Activated CD8-positive, alpha-beta memory T cell treated with anti-CD3 and anti-CD28 coated beads, Interleukin-2, amount 50 U/mL, for 48 hours (primary cell): ENCODE measurements around the gene ALDH6A1.
"Not testable (repeated sequence)": the region's sequence is repeated elsewhere in the genome, so short reads cannot be mapped to it uniquely, and the experiment has no call there.

Experiments
- DNase-seq: peaks from one replicate; pipeline ENCODE4 v3.0.0-alpha.2; 2020

The ALDH6A1 gene

GRCh38 chr14:74084277-74085046 lies at the start of gene ALDH6A1, which contains the start of gene LIN52:
ALDH6A1 (minus strand) TSS chr14:74084453; CDS start chr14:74084394, 59 bp downstream.
LIN52 (plus strand) TSS chr14:74084956; CDS start chr14:74084975, 19 bp downstream.
- DNase-seq, result peak; percentile 99

DNA sequence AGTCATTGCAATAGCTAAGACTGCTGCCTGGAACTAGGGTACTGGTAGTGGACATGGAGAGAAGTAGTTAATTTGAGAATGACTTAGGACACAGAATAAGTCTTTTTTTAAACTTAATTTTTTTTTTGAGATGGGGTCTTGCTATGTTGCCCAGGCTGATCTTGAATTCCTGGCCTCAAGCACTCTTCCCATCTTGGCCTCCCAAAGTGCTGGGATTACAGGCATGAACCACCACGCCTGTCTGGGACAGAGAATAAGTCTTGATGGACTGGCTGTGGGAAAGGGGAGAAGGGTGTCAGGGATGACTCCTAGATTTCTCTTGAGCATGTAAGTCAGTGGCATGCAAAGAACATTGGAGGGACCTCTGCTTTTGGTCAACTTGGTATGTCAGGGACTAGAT lies 43.4 kb upstream of the ALDH6A1 start:
- no peak for DNase-seq

DNA sequence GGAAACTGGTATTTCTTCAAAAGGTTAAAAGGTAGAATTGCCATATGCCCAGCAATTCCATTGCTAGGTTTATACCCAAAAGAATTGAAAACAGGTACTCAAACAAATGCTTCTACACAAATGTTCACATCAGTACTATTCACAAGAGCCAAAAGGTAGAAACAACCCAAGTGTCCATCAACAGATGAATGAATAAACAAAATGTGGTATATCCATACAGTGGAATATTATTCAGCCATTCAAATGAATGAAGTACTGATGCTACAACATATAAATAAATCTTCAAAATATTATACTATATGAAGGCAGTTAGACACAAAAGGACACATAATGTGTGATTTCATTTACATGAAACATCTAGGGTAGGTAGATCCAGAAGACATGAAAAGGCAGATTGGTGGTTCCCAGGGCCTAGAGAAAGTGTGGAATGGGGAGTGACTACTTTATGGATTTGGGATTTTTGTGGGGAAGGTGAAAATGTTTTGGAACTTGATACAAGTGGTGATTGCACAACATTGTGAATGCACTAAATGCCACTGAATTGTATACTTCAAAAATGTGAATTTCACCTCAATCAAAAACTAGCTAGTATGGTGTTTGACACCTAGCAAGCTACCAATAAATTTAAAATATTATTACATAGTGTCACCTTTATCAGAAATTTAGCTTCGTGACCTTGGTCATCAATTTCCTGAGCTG lies 42.2 kb upstream of the ALDH6A1 start:
- no peak for DNase-seq

DNA sequence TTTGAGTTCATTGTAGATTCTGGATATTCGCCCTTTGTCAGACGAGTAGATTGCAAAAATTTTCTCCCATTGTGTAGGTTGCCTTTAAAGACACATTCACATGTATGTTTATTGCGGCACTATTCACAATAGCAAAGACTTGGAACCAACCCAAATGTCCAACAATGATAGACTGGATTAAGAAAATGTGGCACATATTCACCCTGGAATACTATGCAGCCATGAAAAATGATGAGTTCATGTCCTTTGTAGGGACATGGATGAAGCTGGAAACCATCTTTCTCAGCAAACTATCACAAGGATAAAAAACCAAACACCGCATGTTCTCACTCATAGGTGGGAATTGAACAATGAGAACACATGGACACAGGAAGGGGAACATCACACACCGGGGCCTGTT lies 41.2 kb upstream of the ALDH6A1 start:
- DNase-seq, result not testable (repeated sequence)

DNA sequence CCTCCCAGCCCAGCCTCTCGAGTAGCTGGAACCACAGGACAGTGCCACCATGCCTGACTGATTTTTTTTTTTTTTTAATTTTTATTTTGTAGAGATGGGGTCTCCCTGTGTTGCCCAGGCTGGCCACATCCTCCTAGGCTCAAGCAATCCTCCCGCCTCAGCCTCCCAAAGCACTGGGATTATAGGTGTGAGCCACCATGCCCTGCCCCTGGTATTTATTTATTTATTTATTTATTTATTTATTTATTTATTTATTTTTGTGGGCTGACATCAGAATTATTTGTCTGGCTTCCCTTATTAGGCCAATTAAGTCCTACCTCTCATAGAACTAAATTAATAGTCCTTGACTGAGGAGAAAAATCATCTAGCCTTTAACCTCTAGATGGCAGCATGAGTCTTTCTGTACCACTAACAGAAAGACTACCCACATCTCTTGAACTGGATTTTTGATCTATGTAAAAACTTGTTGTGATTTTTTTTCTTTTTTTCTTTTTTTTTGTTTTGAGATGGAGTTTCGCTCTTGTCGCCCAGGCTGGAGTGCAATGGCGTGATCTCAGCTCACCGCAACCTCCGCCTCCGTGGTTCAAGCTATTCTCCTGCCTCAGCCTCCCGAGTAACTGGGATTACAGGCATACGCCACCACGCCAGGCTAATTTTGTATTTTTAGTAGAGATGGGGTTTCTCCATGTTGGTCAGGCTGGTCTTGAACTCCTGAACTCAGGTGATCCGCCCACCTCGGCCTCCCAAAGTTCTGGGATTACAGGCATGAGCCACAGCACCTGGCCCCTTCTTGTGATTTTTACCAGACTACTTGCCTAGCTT lies 27.4 kb upstream of the ALDH6A1 start:
- not testable (repeated sequence) for DNase-seq

GRCh38 chr14:74109369-74109768 lies 25.1 kb upstream of the ALDH6A1 start:
- no peak for DNase-seq

GRCh38 chr14:74105381-74105780 lies 21.1 kb upstream of the ALDH6A1 start:
- no peak for DNase-seq

DNA sequence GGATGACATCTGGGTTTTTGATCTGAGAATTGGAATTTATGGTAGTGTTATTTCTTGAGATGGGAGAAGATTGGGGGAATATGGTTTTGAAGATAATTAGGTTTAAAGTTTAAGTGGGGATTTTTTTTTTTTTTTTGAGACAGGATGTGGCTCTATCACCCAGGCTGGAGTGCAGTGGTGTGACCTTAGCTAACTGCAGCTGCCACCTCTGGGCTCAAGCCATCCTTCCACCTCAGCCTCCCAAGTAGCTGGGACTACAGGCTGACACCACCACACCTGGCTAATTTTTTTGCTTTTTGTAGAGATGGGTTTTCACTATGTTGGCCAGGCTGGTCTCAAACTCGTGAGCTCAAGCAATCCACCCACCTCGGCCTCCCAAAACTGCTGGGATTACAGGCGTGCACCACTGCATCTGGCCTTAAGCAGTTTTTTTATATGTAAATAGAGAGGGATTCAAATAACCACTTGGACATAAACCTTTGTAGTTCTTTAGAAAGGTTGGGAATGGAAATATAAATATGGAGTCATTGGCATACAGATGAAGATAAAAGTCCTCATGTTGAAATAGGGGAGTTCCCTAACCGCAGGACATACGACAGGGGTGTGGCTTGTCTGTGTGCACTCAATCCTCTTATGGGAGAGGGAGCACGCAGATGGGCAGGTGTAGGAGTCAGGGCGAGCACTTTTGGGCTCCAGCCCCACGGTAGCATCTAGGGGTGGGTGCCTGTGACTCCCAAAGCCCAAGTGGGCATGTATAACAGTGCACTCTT lies 5.2 kb upstream of the ALDH6A1 start:
- DNase-seq, result no peak

GRCh38 chr14:74085828-74086227 lies 1.6 kb upstream of the ALDH6A1 start:
- no peak for DNase-seq

GRCh38 chr14:74085047-74085637 lies 889 bp upstream of the ALDH6A1 start:
- DNase-seq, result peak; percentile 68

DNA sequence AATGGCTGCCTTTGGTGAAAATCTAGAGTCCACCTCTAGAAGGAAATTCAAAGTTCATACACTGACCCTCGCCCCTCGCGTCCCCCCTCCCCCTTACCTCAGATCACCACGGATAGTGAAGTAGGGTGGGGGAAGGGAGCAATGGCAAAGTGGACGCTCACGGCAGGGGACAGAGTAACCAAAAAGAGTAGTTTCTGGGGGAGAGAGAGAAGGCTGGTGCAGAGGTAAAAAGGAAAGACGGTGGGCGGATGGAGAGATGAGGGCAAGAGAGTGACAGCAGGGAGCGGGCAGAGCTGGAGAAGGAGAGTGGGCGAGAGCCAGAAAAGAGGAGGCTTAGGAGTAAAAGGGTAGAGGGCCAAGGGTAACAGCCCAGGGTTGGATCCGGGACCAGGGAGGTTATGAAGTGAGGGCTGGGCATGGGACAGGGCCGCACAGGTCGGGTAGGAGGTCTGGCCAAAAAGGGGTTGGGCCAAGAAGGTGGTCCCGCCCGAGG lies 423 bp downstream of the ALDH6A1 start:
- no peak for DNase-seq

DNA sequence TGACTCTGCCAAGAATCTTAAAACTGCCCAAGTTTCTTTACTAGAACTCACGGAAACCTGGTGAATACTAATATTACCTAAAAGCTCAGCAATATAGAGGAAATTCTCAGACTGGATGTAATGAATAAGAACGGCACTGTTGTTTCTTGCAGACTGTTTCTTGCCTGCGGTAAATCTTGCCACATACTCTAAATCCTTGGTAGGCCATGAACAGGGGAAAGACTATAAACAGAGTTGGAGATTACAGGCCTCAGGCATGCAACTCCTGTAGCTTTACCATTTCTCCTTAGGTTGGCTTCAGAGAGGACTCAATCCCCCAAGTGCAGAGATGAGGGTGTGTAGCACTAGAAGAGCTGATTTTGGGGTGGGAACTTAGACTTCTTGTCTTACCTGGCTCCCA lies 1.1 kb downstream of the ALDH6A1 start:
- DNase-seq, result no peak

DNA sequence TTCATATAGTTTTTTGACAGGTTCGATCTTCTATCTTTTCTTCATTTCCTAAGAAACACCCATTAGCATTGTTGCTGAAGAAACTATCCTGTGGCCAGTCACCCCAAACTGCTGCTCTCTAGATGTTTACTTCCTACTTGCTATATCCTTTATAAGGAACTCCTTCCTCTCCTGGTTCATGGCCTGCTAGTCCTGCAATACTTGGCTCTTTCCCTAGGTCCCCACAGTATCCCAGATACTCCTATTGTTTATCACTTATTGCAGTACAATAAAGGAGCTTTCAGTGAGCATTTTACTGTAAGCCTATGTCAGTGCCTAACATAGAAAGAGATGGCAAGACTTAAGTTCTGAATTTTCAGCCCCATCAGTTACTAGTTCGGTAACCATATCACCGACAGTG lies 2.8 kb downstream of the ALDH6A1 start:
- DNase-seq, result no peak

DNA sequence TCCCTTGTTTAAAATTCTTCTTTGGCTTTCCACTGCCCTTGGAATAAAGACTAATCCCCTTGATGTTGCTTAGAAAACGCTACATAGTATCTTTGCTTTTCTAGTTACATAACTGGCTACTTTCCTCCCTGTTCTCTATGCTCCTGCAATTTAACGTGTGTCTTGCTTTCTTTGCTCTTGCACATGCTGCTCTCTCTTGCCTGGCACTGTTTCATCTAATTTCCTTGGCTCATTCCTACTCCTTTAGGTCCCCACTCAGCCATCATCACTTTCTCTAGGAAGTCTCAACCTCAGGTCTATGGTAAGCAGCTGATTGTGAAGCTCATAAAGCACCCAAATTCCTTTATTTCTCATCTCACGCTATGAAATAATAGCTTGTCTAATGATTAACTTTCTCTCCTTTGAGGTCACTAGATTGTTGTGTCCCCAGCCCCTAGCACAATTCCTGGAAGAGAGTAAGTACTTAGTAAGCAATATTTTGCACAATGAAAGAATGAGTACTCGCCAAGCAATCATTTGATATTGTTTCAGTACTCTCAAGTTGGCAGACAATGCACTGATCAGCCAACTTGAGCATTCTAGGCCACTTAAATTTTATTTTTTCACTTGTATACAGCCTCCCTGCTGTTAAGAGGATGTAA lies 3.3 kb downstream of the ALDH6A1 start:
- DNase-seq, result no peak

GRCh38 chr14:74077401-74077800 lies 6.9 kb downstream of the ALDH6A1 start:
- no peak for DNase-seq

GRCh38 chr14:74065746-74066575 lies 18.3 kb downstream of the ALDH6A1 start:
- DNase-seq, result no peak

DNA sequence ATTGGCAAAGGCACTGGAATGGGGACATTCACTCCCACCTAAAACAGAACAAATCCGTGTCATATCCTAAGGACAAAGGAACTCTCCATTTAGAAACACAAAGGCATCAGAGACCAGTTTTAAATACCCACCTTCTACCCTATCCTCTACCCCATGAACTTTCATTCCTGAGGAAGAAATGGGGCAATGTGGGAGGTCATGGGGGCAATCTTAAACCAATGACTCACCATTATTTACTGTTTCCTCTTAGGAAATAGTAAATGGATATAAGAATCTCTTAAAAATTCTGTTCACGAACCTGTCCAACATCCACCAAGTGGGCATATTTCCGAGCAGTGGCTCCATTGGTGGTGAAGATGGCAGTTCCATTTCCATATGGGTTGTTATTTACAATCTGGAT lies 19.4 kb downstream of the ALDH6A1 start:
- DNase-seq, result no peak

DNA sequence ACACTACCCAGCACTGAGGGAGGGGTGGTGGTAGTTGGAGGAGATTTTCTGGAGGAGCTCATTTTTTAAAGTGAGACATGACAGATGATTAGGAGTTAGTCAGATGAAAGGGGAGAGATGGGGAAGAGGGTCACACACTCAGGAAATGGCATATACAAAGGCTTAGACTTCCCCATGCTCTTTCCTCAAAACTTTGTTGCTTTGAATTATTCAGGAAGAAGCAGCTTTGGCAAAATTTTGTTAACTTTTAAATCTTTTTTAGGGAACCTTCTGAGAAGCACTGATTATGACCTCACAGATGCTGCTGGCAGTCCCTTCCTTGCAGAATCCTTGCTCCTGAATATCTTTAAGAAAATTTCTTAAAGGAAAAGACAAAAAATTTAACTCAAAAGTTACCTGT lies 19.8 kb downstream of the ALDH6A1 start:
- DNase-seq, result no peak

DNA sequence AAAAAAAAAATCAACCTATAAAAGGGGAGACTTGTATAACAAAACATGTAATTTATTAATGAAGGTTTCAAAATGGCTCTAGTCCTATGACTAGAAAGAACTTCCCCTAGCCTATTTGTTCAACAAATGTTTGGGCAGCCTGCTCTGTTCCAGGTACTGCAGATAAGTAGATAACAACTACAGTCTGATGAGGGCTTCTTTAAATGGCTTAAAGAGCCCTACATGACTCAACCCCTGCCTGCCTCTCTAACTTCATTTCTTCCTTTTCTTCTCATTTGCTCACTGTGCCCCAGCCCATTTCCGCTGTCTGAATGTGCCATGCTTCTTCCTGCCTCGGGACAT lies 21.5 kb downstream of the ALDH6A1 start:
- DNase-seq, result no peak

DNA sequence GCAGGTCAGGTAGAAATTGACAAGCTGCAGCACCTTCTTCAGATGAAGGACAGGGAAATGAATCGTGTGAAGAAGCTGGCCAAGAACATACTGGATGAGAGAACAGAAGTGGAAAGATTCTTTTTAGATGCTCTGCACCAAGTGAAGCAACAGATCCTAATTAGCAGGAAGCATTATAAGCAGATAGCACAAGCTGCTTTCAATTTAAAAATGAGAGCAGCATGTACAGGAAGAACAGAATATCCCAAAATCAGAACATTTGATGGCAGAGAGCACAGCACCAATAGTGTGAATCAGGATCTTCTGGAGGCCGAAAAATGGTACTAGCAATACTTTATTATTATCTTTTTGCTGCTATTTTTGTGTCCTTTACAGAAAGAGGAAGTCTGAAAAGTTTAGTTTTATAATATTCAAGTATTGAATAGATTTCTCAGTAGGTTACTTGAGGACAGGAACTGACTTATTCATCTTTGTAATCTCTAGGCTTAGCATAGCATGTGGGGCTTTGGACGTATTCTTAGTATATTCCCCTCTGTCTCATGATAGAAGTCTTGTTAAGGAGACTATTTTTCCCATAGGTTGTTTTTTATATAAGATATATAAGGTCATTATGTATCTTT lies 34.3 kb downstream of the ALDH6A1 start:
- no peak for DNase-seq
